Endothelial cell of umbilical vein (primary cell): ENCODE results near the gene FBXL19. TPM values are rescaled to one million over a fixed set of nuclear protein-coding genes. Genes with fewer than 3 reads are reported as not detected.

ENCODE experiments used
- BruUV-seq: library from RNA; stranded (reverse); fragments of 400-500 nt; replicated peaks from 2 replicates; lab custom pipeline; 2021; lab: Mats Ljungman, UMichigan
- CTCF ChIA-PET: fragments of 300-600, 350-600 bp; sonication (Branson Sonifier 250); formaldehyde crosslinking; loops from one replicate; lab custom pipeline; 2021; ENCODE audit warnings: antibody characterized with exemption, inconsistent platforms; lab: Charles Lee
- POLR2A ChIA-PET: fragments of 300-600, 350-600 bp; sonication (Branson Sonifier 250); formaldehyde crosslinking; loops from one replicate; lab custom pipeline; 2021; ENCODE audit warnings: antibody characterized with exemption, inconsistent platforms; lab: Charles Lee
- DNase-seq: peaks from one replicate; pipeline ENCODE4 v3.0.0-alpha.2; 2011; ENCODE audit warnings: low read depth, low spot score
- FAIRE-seq: peaks from 2 replicates; lab custom pipeline; 2011; peaks lifted over from hg19 to GRCh38; lab: Jason Lieb, UNC
- H2AFZ ChIP-seq: 2 replicates; pipeline ENCODE4 v1.6.0; 2012; ENCODE audit warnings: low read depth, low read length, control low read depth, inconsistent platforms
- H3K27ac ChIP-seq: 2 replicates; pipeline ENCODE4 v1.5.1; 2011; ENCODE audit warnings: low read depth, mild to moderate bottlenecking, control low read depth, low read length, moderate library complexity; ENCODE audit not compliant: insufficient read depth
- H3K27me3 ChIP-seq, 2 experiments: 2 replicates each; pipeline versions ENCODE4 v1.6.0 to v1.6.1; 2011; ENCODE audit warnings: low read length in 2 of 2, mixed read lengths in 1 of 2; ENCODE audit not compliant: control insufficient read depth in 2 of 2, insufficient read depth in 2 of 2
- H3K36me3 ChIP-seq, 2 experiments: 2 replicates in 1 of 2; 3 replicates in 1 of 2; pipeline ENCODE4 v1.5.1; 2011; ENCODE audit warnings: low read length in 2 of 2, mild to moderate bottlenecking in 1 of 2, moderate library complexity in 1 of 2; ENCODE audit not compliant: control insufficient read depth in 2 of 2, insufficient read depth in 2 of 2; ENCODE audit errors: extremely low read depth in 1 of 2
- H3K4me1 ChIP-seq: 3 replicates; pipeline ENCODE4 v1.5.1; 2011; ENCODE audit warnings: mild to moderate bottlenecking, low read length; ENCODE audit not compliant: control insufficient read depth, insufficient read depth; ENCODE audit errors: extremely low read depth
- H3K4me2 ChIP-seq: 2 replicates; pipeline ENCODE4 v1.6.1; 2011; ENCODE audit warnings: low read length, control low read depth, mixed read lengths; ENCODE audit not compliant: insufficient read depth
- H3K4me3 ChIP-seq, 3 experiments: fragments of 200-600 bp in 1 of 3; sonication (generic), shearing (Covaris generic) in 1 of 3; replicated peaks in 1 of 3; 2 replicates each; pipeline ENCODE4 v1.5.1; 2011 to 2016; ENCODE audit warnings: control low read depth in 3 of 3, low read length in 3 of 3, mild to moderate bottlenecking in 2 of 3, inconsistent platforms in 1 of 3, low read depth in 1 of 3, moderate library complexity in 1 of 3; ENCODE audit not compliant: insufficient read depth in 1 of 3
- H3K79me2 ChIP-seq: 2 replicates; pipeline ENCODE4 v1.6.0; 2012; ENCODE audit warnings: low read length, inconsistent platforms; ENCODE audit not compliant: control insufficient read depth, insufficient read depth
- H3K9ac ChIP-seq: replicated peaks from 2 replicates; pipeline ENCODE3; 2011; ENCODE audit warnings: low read length, control low read depth; ENCODE audit not compliant: insufficient read depth; ENCODE audit errors: extremely low read depth
- H3K9me1 ChIP-seq: replicated peaks from 3 replicates; pipeline ENCODE4 v1.6.0; 2011; ENCODE audit warnings: mild to moderate bottlenecking, low read length; ENCODE audit not compliant: control insufficient read depth, insufficient read depth; ENCODE audit errors: extremely low read depth
- H3K9me3 ChIP-seq: replicated peaks from 2 replicates; pipeline ENCODE4 v1.5.1; 2012; ENCODE audit warnings: low read length, inconsistent platforms; ENCODE audit not compliant: control insufficient read depth, insufficient read depth
- H4K20me1 ChIP-seq: replicated peaks from 2 replicates; pipeline ENCODE3; 2011; ENCODE audit warnings: mild to moderate bottlenecking, low read length; ENCODE audit not compliant: control insufficient read depth, insufficient read depth; ENCODE audit errors: extremely low read depth
- CTCF ChIP-seq, 2 donors: IDR thresholded peaks; 1 replicate in 1 of 2; 2 replicates in 1 of 2; pipeline ENCODE4 v1.5.1; 2011; ENCODE audit warnings: low read length in 2 of 2, mild to moderate bottlenecking in 2 of 2, moderate library complexity in 2 of 2, control low read depth in 1 of 2, inconsistent platforms in 1 of 2, low read depth in 1 of 2; ENCODE audit not compliant: insufficient read depth in 1 of 2; ENCODE audit errors: extremely low read depth in 1 of 2
- EZH2 ChIP-seq: IDR thresholded peaks from 2 replicates; pipeline ENCODE4 v1.6.1; 2012; ENCODE audit warnings: borderline replicate concordance, low read depth, mild to moderate bottlenecking, moderate library complexity, low read length, inconsistent platforms; ENCODE audit not compliant: severe bottlenecking
- FOS ChIP-seq: IDR thresholded peaks from 2 replicates; pipeline ENCODE4 v1.6.1; 2011; ENCODE audit warnings: mild to moderate bottlenecking, low read length, moderate library complexity, borderline replicate concordance; ENCODE audit not compliant: insufficient read depth
- GATA2 ChIP-seq: IDR thresholded peaks from 2 replicates; pipeline ENCODE4 v1.7.0; 2011; ENCODE audit warnings: low read depth, mild to moderate bottlenecking, moderate library complexity, mixed read lengths, low read length; ENCODE audit not compliant: insufficient read length, insufficient read depth
- JUN ChIP-seq: IDR thresholded peaks from 2 replicates; pipeline ENCODE4 v1.6.1; 2011; ENCODE audit warnings: borderline replicate concordance, low read depth; ENCODE audit not compliant: insufficient read length, insufficient read depth
- MYC ChIP-seq: IDR thresholded peaks from one replicate; pipeline ENCODE4 v1.6.1; 2011; ENCODE audit warnings: mild to moderate bottlenecking, low read depth, low read length
- POLR2A ChIP-seq: IDR thresholded peaks from 2 replicates; pipeline ENCODE4 v1.6.1; 2012; ENCODE audit warnings: low read depth, mild to moderate bottlenecking, control low read depth, low read length
- POLR2AphosphoS5 ChIP-seq: IDR thresholded peaks from 2 replicates; pipeline ENCODE4 v1.6.1; 2012; ENCODE audit warnings: low read depth, mild to moderate bottlenecking, control low read depth, low read length, moderate library complexity; ENCODE audit not compliant: insufficient read depth
- dilution Hi-C: fragments of 300-500 bp; cut with MboI; formaldehyde crosslinking; loops from one replicate; pipeline ENCODE4 v1.15.0; 2019; ENCODE audit warnings: low sequenced_read_pairs; ENCODE audit not compliant: extremely low pct_ligation_motif_present
- intact Hi-C: fragments of 100-400 bp; cut with micrococcal nuclease; formaldehyde crosslinking; loops from one replicate; pipeline ENCODE4 v1.10.0; 2022
- polyA plus RNA-seq, 4 experiments: library from polyadenylated mRNA; depleted of rRNA in 3 of 4; stranded (reverse) in 3 of 4; unstranded in 1 of 4; fragments of >200 nt; gene quantifications; 2 replicates each; pipeline versions ENCODE4 v1.2.1 to v1.2.3, GENCODE V29; 2011 to 2012; ENCODE audit warnings: missing spikeins in 1 of 4
- total RNA-seq: library from RNA; stranded (reverse); gene quantifications from 2 replicates; pipeline ENCODE4 v1.2.3, GENCODE V29; 2021
- TF ChIP-seq, protein P1 (sequence below): IDR thresholded peaks from 2 replicates; pipeline ENCODE4 v1.6.1; 2011; ENCODE audit not compliant: insufficient read depth, insufficient read length

FBXL19 gene
- total and polyA plus RNA-seq, 2 donors (not counting 3 experiments of a cell fraction or from before 2014, with no cell fraction given): 22.1 to 38.0 TPM

DNA sequence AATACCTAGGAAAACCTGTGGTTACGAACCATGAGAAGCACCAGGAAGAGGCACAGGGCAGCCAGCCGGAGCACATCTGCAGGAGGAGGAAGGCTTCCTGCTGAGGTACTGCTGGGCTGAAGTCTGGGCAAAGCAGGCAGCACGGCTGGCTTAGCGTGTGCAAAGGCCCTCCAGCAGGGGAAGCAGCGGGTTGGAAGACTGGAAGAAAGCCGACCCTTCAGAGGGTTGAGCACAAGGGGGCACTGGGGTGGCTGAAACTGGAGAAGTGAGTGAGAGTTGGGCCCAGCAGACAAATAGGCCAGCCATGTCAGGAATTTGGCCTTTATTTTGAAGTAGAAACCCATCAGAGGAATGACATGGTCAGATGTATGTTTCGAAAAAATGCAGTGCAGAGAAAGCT, 49.5 kb downstream of the FBXL19 start:
- Histone ChIP-seq H3K79me2 (no peaks in the 10 kb centered on the region), H2AFZ (no peak overlapping the region), H3K27ac (no peak overlapping the region), H4K20me1 (no peaks in the 10 kb centered on the region), H3K9me3 (no peaks in the 10 kb centered on the region), H3K9ac (no peak overlapping the region), H3K4me1 (no peaks in the 10 kb centered on the region), H3K36me3 (peaks cover 28 to 56% of the 10 kb centered on the region in 2 experiments), H3K4me3 (no peak overlapping the region), H3K9me1 (no peaks in the 10 kb centered on the region), H3K4me2 (no peak overlapping the region), H3K27me3 (no peaks in the 10 kb centered on the region)
- intact Hi-C loops: no loop called here
- FAIRE-seq (no peak), DNase-seq (no peak)
- ChIA-PET CTCF (interaction anchor here (1.0 kb wide), 1 partner anchor 11 kb away, joined by 5 read pairs; no protein-coding TSS in a partner anchor), POLR2A (no interaction called here)
- TF ChIP-seq JUN: no peak
- TF ChIP-seq FOS: no peak
- no peak for TF ChIP-seq EZH2
- TF ChIP-seq POLR2AphosphoS5: no peak
- no peak for TF ChIP-seq CTCF (IDR thresholded peaks at IDR 0.05; ENCODE audit: extremely low read depth in 1 of 2, insufficient read depth in 1 of 2, low read depth in 1 of 2, low read length in 2 of 2)
- BruUV-seq: no TSS peak
- dilution Hi-C loops: no loop called here

GRCh38 chr16:30974348-30974747, 51.0 kb downstream of the FBXL19 start:
- POLR2A ChIA-PET: no interaction called here
- H3K9me1 ChIP-seq: no peaks in the 10 kb centered on the region
- BruUV-seq: no TSS peak

More at GRCh38 chr16:30974348-30974747, 51.0 kb downstream of the FBXL19 start:
- FAIRE-seq: no peak
- H3K4me2 ChIP-seq: no peak overlapping the region
- dilution Hi-C loops (no loop called here), intact Hi-C loops (no loop called here)
- H3K9ac ChIP-seq: no peak overlapping the region
- H3K4me3 ChIP-seq: no peak overlapping the region
- no peaks in the 10 kb centered on the region for H3K9me3 ChIP-seq
- H4K20me1 ChIP-seq: no peaks in the 10 kb centered on the region
- peaks cover 26 to 53% of the 10 kb centered on the region in 2 experiments for H3K36me3 ChIP-seq
- no peaks in the 10 kb centered on the region for H3K4me1 ChIP-seq
- TF ChIP-seq, protein P1, sequence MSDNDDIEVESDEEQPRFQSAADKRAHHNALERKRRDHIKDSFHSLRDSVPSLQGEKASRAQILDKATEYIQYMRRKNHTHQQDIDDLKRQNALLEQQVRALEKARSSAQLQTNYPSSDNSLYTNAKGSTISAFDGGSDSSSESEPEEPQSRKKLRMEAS: no peak
- TF ChIP-seq FOS (no peak), CTCF (IDR thresholded peaks at IDR 0.05; ENCODE audit: extremely low read depth in 1 of 2, insufficient read depth in 1 of 2, low read depth in 1 of 2, low read length in 2 of 2) (no peak), MYC (no peak), POLR2AphosphoS5 (no peak), EZH2 (no peak), POLR2A (no peak), GATA2 (no peak), JUN (no peak)
- no peaks in the 10 kb centered on the region for H3K27me3 ChIP-seq
- no peak overlapping the region for H2AFZ ChIP-seq
- CTCF ChIA-PET: no interaction called here
- H3K27ac ChIP-seq: no peak overlapping the region
- no peak for DNase-seq
- no peaks in the 10 kb centered on the region for H3K79me2 ChIP-seq
